Stimulated activated naive CD8-positive, alpha-beta T cell treated with anti-CD3 and anti-CD28 coated beads, Interleukin-15, amount 100 ng/mL, for 72 hours (primary cell): ENCODE results near the gene INTS7.

Experiments used
- ATAC-seq: fragments of 150-1000 bp; cut with Tn5 transposase; 2 replicates; pipeline ENCODE4 v1.10.0; 2021; ENCODE audit warnings: mild to moderate bottlenecking, moderate library complexity
- DNase-seq, 2 donors: peaks; one replicate each; pipeline ENCODE4 v3.0.0; 2021 to 2022
- H3K27ac Mint-ChIP-seq, 2 donors: one replicate each; pipeline ENCODE4 v1.8.0; 2022; ENCODE audit warnings: mild to moderate bottlenecking in 2 of 2, mixed read lengths in 2 of 2, moderate library complexity in 2 of 2
- H3K27me3 Mint-ChIP-seq: one replicate; pipeline ENCODE4 v1.8.0; 2022; ENCODE audit warnings: mixed read lengths
- H3K4me1 Mint-ChIP-seq: one replicate; pipeline ENCODE4 v1.8.0; 2022; ENCODE audit warnings: mild to moderate bottlenecking, mixed read lengths
- H3K4me3 Mint-ChIP-seq, 2 donors: one replicate each; pipeline ENCODE4 v1.8.0; 2022; ENCODE audit warnings: mild to moderate bottlenecking in 2 of 2, mixed read lengths in 2 of 2, moderate library complexity in 1 of 2
- H3K9me3 Mint-ChIP-seq, 2 donors: one replicate each; pipeline ENCODE4 v1.8.0; 2022; ENCODE audit warnings: mixed read lengths in 2 of 2

INTS7 gene

GRCh38 chr1:212035123-212035834, at the start of gene INTS7, which contains the start of gene DTL:
Gene INTS7 (minus strand): TSS chr1:212035557. CDS start chr1:212035437, 120 bp downstream.
Gene DTL (plus strand): TSS chr1:212035748. CDS start chr1:212035891, 143 bp downstream.
- H3K4me1 Mint-ChIP-seq: peaks cover 55% of the 10 kb centered on the region
- peak; percentile 99 for DNase-seq

GRCh38 chr1:212082765-212083406, 47.5 kb upstream of the INTS7 start:
- no peak overlapping the region for H3K27ac Mint-ChIP-seq

More at GRCh38 chr1:212035123-212035834, at the start of gene INTS7, which contains the start of gene DTL:
- peak within 1 kb of the TSS; percentile 92 to 98 for H3K4me3 Mint-ChIP-seq
- no peaks in the 10 kb centered on the region for H3K9me3 Mint-ChIP-seq
- peak; percentile 88 for ATAC-seq
- H3K27ac Mint-ChIP-seq: peak within 1 kb of the TSS; percentile 91 to 97
- H3K27me3 Mint-ChIP-seq: no peaks in the 10 kb centered on the region

GRCh38 chr1:212078826-212079225, 43.5 kb upstream of the INTS7 start:
- no peaks in the 10 kb centered on the region for H3K27me3 Mint-ChIP-seq
- no peaks in the 10 kb centered on the region for H3K9me3 Mint-ChIP-seq
- ATAC-seq: no peak
- no peak overlapping the region for H3K27ac Mint-ChIP-seq
- DNase-seq: no peak
- no peak overlapping the region for H3K4me3 Mint-ChIP-seq
- H3K4me1 Mint-ChIP-seq: no peaks in the 10 kb centered on the region

More at GRCh38 chr1:212082765-212083406, 47.5 kb upstream of the INTS7 start:
- no peaks in the 10 kb centered on the region for H3K9me3 Mint-ChIP-seq
- no peaks in the 10 kb centered on the region for H3K27me3 Mint-ChIP-seq
- H3K4me1 Mint-ChIP-seq: peaks cover 3% of the 10 kb centered on the region
- DNase-seq (no peak), ATAC-seq (no peak)
- no peak overlapping the region for H3K4me3 Mint-ChIP-seq

GRCh38 chr1:212077028-212077427, 41.7 kb upstream of the INTS7 start:
- ATAC-seq (no peak), DNase-seq (no peak)
- Mint-ChIP-seq H3K9me3 (no peaks in the 10 kb centered on the region), H3K27ac (no peak overlapping the region), H3K27me3 (no peaks in the 10 kb centered on the region), H3K4me1 (no peaks in the 10 kb centered on the region), H3K4me3 (no peak overlapping the region)

- Mint-ChIP-seq H3K27ac (no peak overlapping the region), H3K4me1 (no peaks in the 10 kb centered on the region), H3K27me3 (no peaks in the 10 kb centered on the region), H3K4me3 (no peak overlapping the region), H3K9me3 (no peaks in the 10 kb centered on the region)
- no peak for DNase-seq
- no peak for ATAC-seq
Observed at GRCh38 chr1:212074856-212075255, 39.5 kb upstream of the INTS7 start.

GRCh38 chr1:212074313-212074712, 39.0 kb upstream of the INTS7 start:
- H3K27ac Mint-ChIP-seq: no peak overlapping the region
- no peaks in the 10 kb centered on the region for H3K9me3 Mint-ChIP-seq
- H3K27me3 Mint-ChIP-seq: no peaks in the 10 kb centered on the region
- ATAC-seq: no peak
- H3K4me3 Mint-ChIP-seq: no peak overlapping the region
- no peaks in the 10 kb centered on the region for H3K4me1 Mint-ChIP-seq
- no peak for DNase-seq

- no peaks in the 10 kb centered on the region for H3K4me1 Mint-ChIP-seq
- ATAC-seq: no peak
- H3K27me3 Mint-ChIP-seq: no peaks in the 10 kb centered on the region
- H3K27ac Mint-ChIP-seq: no peak overlapping the region
- DNase-seq: no peak
- no peaks in the 10 kb centered on the region for H3K9me3 Mint-ChIP-seq
- H3K4me3 Mint-ChIP-seq: no peak overlapping the region
Observed at GRCh38 chr1:212073490-212073889, 38.1 kb upstream of the INTS7 start.

- Mint-ChIP-seq H3K27me3 (no peaks in the 10 kb centered on the region), H3K9me3 (no peaks in the 10 kb centered on the region), H3K27ac (no peak overlapping the region), H3K4me1 (no peaks in the 10 kb centered on the region), H3K4me3 (no peak overlapping the region)
- DNase-seq (no peak), ATAC-seq (no peak)
Observed at GRCh38 chr1:212072047-212072446, 36.7 kb upstream of the INTS7 start.

- DNase-seq (no peak), ATAC-seq (no peak)
- Mint-ChIP-seq H3K4me3 (no peak overlapping the region), H3K4me1 (no peaks in the 10 kb centered on the region), H3K9me3 (no peaks in the 10 kb centered on the region), H3K27me3 (no peaks in the 10 kb centered on the region), H3K27ac (peak overlapping the region in 1 of 2 donors; percentile 13)
Observed at GRCh38 chr1:212070720-212071302, 35.5 kb upstream of the INTS7 start.

GRCh38 chr1:212067787-212068186, 32.4 kb upstream of the INTS7 start:
- Mint-ChIP-seq H3K4me3 (no peak overlapping the region), H3K27ac (peak overlapping the region in 1 of 2 donors; percentile 23), H3K27me3 (no peaks in the 10 kb centered on the region), H3K9me3 (no peaks in the 10 kb centered on the region), H3K4me1 (no peaks in the 10 kb centered on the region)
- ATAC-seq (no peak), DNase-seq (no peak)

- Mint-ChIP-seq H3K9me3 (no peaks in the 10 kb centered on the region), H3K27ac (no peak overlapping the region), H3K4me1 (peaks cover 6% of the 10 kb centered on the region), H3K4me3 (no peak overlapping the region), H3K27me3 (no peaks in the 10 kb centered on the region)
- ATAC-seq: no peak
- DNase-seq: no peak
Observed at GRCh38 chr1:212062832-212063438, 27.6 kb upstream of the INTS7 start.

GRCh38 chr1:212060632-212061472, 25.5 kb upstream of the INTS7 start:
- peak overlapping the region in 1 of 2 donors; percentile 59 for H3K27ac Mint-ChIP-seq
- no peak overlapping the region for H3K4me3 Mint-ChIP-seq
- no peak for ATAC-seq

GRCh38 chr1:212055333-212055732, 20.0 kb upstream of the INTS7 start:
- H3K4me1 Mint-ChIP-seq: no peaks in the 10 kb centered on the region
- ATAC-seq: no peak
- H3K4me3 Mint-ChIP-seq: no peak overlapping the region
- no peaks in the 10 kb centered on the region for H3K27me3 Mint-ChIP-seq
- H3K9me3 Mint-ChIP-seq: peaks cover 5 to 19% of the 10 kb centered on the region in 2 donors
- DNase-seq: no peak
- H3K27ac Mint-ChIP-seq: no peak overlapping the region

More at GRCh38 chr1:212060632-212061472, 25.5 kb upstream of the INTS7 start:
- DNase-seq: no peak
- Mint-ChIP-seq H3K9me3 (peaks cover 0 to 8% of the 10 kb centered on the region in 2 donors), H3K27me3 (no peaks in the 10 kb centered on the region), H3K4me1 (peaks cover 6% of the 10 kb centered on the region)

GRCh38 chr1:212053993-212054392, 18.6 kb upstream of the INTS7 start:
- DNase-seq (no peak), ATAC-seq (no peak)
- Mint-ChIP-seq H3K9me3 (peaks cover 5 to 19% of the 10 kb centered on the region in 2 donors), H3K27me3 (no peaks in the 10 kb centered on the region), H3K4me3 (no peak overlapping the region), H3K27ac (no peak overlapping the region), H3K4me1 (no peaks in the 10 kb centered on the region)

- ATAC-seq (no peak), DNase-seq (no peak)
- Mint-ChIP-seq H3K4me3 (no peak overlapping the region), H3K27ac (no peak overlapping the region), H3K27me3 (no peaks in the 10 kb centered on the region), H3K9me3 (no peaks in the 10 kb centered on the region), H3K4me1 (peaks cover 11% of the 10 kb centered on the region)
Observed at GRCh38 chr1:212045981-212046380, 10.6 kb upstream of the INTS7 start.
